Activated naive CD8-positive, alpha-beta T cell treated with anti-CD3 and anti-CD28 coated beads, Interleukin-2, amount 10 ng/mL, durations not matched to agents 7 days and 5 days (primary cell): ENCODE data around the gene TMEM183A. TPM values are rescaled to one million over a fixed set of nuclear protein-coding genes. Genes with fewer than 3 reads are reported as not detected.

Experiments used
- ATAC-seq: fragments of 150-1000 bp; cut with Tn5 transposase; one replicate; pipeline ENCODE4 v1.10.0; 2021; ENCODE audit warnings: low read depth, moderate library complexity
- POLR2A ChIA-PET: fragments of 350-600 bp; sonication (Branson Sonifier 250); formaldehyde crosslinking; loops from one replicate; lab custom pipeline; 2021; ENCODE audit warnings: antibody characterized with exemption; lab: Charles Lee
- DNase-seq: peaks from one replicate; pipeline ENCODE4 v3.0.0; 2021
- H3K27ac Mint-ChIP-seq: one replicate; pipeline ENCODE4 v1.8.0; 2022; ENCODE audit warnings: mild to moderate bottlenecking, mixed read lengths
- H3K27me3 Mint-ChIP-seq: one replicate; pipeline ENCODE4 v1.8.0; 2022; ENCODE audit warnings: mild to moderate bottlenecking, moderate library complexity, mixed read lengths
- H3K36me3 Mint-ChIP-seq: one replicate; pipeline ENCODE4 v1.8.0; 2021; ENCODE audit warnings: mild to moderate bottlenecking, mixed read lengths
- H3K4me1 Mint-ChIP-seq: one replicate; pipeline ENCODE4 v1.8.0; 2021; ENCODE audit warnings: mixed read lengths
- H3K4me3 Mint-ChIP-seq: one replicate; pipeline ENCODE4 v1.8.0; 2022; ENCODE audit warnings: mild to moderate bottlenecking, moderate library complexity, mixed read lengths
- H3K9me3 Mint-ChIP-seq: one replicate; pipeline ENCODE4 v1.8.0; 2021; ENCODE audit warnings: mixed read lengths
- total RNA-seq, 2 experiments: library from RNA; stranded (reverse); gene quantifications; one replicate each; pipeline ENCODE4 v1.2.3, GENCODE V29; 2021

Gene TMEM183A, protein sequence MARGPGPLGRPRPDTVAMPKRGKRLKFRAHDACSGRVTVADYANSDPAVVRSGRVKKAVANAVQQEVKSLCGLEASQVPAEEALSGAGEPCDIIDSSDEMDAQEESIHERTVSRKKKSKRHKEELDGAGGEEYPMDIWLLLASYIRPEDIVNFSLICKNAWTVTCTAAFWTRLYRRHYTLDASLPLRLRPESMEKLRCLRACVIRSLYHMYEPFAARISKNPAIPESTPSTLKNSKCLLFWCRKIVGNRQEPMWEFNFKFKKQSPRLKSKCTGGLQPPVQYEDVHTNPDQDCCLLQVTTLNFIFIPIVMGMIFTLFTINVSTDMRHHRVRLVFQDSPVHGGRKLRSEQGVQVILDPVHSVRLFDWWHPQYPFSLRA
- 10 to 100 TPM; 77.1 to 78.4 TPM for total RNA-seq

DNA sequence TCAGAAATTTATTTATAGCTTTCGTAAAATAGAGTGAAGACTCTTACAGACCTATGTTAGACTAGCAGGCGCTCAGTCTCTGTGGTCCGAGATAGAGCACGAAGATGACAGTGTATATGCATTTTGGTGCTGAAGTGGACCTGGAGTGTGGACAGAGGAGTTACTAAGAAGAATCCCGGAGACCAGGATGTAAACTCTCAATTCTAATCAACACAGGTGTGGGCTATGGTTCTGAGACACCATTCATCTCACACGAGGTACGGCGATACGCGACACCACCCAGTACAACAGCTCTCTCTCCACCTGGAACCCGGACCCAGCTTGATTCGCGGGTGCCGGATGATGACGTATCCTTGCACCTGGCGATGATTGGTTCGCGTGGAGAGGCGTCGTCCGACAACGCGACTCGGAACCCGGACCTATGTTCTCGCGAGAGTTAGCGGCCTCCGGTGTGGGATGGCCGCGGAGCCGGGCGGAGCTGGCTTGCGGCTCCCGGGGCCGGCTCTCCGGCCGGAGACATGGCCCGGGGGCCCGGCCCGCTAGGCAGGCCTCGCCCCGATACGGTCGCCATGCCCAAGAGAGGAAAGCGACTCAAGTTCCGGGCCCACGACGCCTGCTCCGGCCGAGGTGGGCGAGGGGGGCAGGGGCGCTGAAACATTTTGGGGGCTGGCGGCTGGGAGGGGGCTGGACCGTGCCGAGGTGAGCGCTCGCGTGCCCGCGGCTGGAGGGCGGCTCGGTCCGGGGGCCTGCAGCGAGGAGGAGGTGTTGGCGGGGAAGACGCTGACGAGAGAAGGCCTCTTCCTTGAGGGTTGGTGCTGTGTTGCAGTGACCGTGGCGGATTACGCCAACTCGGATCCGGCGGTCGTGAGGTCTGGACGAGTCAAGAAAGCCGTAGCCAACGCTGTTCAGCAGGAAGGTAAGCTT, at the start of gene TMEM183A:
Gene TMEM183A, plus strand, starts transcription at position 427 of the 924 bp plus-strand sequence. Its CDS starts 92 bp downstream, at position 519.
- ATAC-seq (peak; percentile 92), DNase-seq (peak; percentile 91)
- H3K36me3 Mint-ChIP-seq = peaks cover 13% of the 10 kb centered on the region
- peaks cover 21% of the 10 kb centered on the region for H3K4me1 Mint-ChIP-seq
- peak within 1 kb of the TSS; percentile 97 for H3K27ac Mint-ChIP-seq
- no peaks in the 10 kb centered on the region for H3K9me3 Mint-ChIP-seq
- POLR2A ChIA-PET = interaction anchor here (0.7 to 2.8 kb wide), 20 partner anchors 10 to 1987 kb away, joined by 3 to 15 read pairs (median 3); partner anchors contain the start of genes CYB5R1, KLHL12, PCAT6 and PPFIA4
- peak within 1 kb of the TSS; percentile 85 for H3K4me3 Mint-ChIP-seq
- H3K27me3 Mint-ChIP-seq = no peaks in the 10 kb centered on the region

DNA sequence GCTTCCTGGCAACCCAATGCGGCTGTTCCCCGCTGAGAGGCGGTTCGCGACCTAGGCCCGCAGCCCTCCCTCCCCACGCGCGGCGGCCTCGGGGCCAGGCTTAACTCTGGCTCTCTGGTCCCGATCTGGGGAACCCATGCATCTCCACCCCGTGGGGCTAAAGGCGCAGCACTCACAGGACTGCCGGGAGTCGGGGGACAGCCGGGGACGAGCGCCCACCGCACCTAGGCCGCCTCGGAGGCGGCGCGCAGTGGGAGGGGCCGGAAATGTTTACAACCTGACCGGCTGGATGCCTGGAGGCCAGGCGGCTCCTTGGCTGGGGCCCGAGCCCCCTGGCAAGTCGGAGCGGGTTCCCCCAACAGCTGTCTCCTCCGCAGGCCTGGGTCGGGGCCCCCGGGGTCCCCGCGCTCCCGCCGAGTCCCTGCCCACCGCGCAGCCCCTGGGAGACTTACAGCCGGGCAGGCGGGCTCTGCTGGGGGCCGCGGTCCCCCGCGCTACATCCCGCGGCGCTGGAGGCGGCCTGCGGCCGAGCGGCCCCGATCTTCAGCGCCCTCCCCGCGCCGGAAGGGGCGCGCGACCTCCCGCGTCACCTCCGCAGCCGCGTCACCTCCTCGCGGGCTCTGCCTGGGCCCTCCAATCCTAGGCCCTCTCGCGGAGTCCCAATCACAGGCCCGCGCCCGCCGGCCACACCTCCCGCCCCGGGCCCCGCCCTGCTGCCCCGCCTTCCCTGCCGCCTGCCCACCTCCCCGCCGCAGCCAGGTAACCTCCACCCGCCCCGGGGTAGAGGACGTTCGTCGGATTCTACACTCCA, 49.2 kb upstream of the TMEM183A start, which contains the start of gene ADIPOR1:
Gene ADIPOR1, minus strand, starts transcription at position 580 of the 811 bp plus-strand sequence. CDS start 7,242 bp downstream, outside the sequence.
- DNase-seq (peak; percentile 96), ATAC-seq (peak; percentile 97)
- POLR2A ChIA-PET = no interaction called here
- Mint-ChIP-seq H3K4me3 (peak within 1 kb of the TSS; percentile 89), H3K27ac (peak within 1 kb of the TSS; percentile 85), H3K36me3 (peaks cover 5% of the 10 kb centered on the region), H3K4me1 (peaks cover 31% of the 10 kb centered on the region), H3K27me3 (no peaks in the 10 kb centered on the region), H3K9me3 (no peaks in the 10 kb centered on the region)

DNA sequence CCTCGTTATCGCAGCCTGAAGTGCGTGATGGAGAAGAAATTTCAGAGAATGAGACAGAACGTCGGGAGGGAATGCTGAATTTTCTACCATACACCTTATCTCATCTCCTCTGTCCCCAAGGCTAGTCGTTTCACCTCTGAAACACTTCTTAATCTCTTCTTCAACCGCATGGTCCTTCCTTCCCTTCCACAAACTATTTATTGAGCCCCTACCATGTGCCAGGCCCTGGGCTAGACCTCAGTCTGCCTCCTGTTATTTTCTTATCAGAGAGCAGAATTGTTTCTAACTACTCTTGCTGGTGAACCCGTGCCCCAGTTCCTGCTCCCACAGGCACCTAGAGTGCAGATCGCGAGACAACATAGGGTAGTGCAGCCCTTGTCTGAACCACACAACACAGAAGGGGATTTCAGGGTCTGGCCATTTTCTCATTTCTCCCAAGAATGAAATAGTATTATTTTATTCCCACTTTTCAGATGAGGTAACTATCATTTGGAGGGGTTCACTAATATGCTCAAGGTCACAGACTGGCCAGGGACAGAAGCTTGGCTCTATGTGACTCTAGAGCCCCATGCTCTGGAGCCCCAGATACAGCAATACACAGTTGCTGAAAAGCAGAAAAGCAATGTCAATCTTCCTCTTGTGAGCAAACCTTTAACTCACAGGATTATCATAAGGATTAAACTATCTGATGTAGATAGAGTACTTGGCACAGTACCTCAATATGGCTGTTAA, 48.5 kb upstream of the TMEM183A start:
- H3K27me3 Mint-ChIP-seq = no peaks in the 10 kb centered on the region
- POLR2A ChIA-PET = interaction anchor here (1.7 kb wide), 1 partner anchor 9 kb away, joined by 9 read pairs; no protein-coding TSS in a partner anchor
- H3K4me1 Mint-ChIP-seq = peaks cover 25% of the 10 kb centered on the region
- H3K27ac Mint-ChIP-seq = peak overlapping the region; percentile 83
- peak overlapping the region; percentile 89 for H3K4me3 Mint-ChIP-seq
- DNase-seq = no peak
- peak; percentile 7 for ATAC-seq
- H3K9me3 Mint-ChIP-seq = no peaks in the 10 kb centered on the region
- peaks cover 5% of the 10 kb centered on the region for H3K36me3 Mint-ChIP-seq

DNA sequence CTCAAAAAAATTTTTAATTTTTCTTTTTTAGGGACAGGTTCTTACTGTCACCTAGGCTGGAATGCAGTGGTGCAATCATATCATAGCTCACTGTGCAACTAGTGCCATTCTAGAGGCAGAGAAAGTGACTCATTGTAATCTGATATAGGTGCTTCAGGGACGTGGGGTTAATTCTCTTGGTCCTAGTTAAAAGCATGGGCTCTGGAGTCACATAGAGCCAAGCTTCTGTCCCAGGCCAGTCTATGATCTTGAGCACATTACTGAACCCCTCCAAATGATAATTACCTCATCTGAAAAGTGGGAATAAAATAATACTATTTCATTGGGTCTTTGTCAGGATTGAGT, 47.9 kb upstream of the TMEM183A start:
- no peaks in the 10 kb centered on the region for H3K27me3 Mint-ChIP-seq
- no peak overlapping the region for H3K4me3 Mint-ChIP-seq
- ATAC-seq (no peak), DNase-seq (no peak)
- H3K36me3 Mint-ChIP-seq = peaks cover 4% of the 10 kb centered on the region
- H3K27ac Mint-ChIP-seq = no peak overlapping the region
- peaks cover 21% of the 10 kb centered on the region for H3K4me1 Mint-ChIP-seq
- POLR2A ChIA-PET = interaction anchor here (1.7 kb wide), 1 partner anchor 9 kb away, joined by 9 read pairs; no protein-coding TSS in a partner anchor
- H3K9me3 Mint-ChIP-seq = no peaks in the 10 kb centered on the region

DNA sequence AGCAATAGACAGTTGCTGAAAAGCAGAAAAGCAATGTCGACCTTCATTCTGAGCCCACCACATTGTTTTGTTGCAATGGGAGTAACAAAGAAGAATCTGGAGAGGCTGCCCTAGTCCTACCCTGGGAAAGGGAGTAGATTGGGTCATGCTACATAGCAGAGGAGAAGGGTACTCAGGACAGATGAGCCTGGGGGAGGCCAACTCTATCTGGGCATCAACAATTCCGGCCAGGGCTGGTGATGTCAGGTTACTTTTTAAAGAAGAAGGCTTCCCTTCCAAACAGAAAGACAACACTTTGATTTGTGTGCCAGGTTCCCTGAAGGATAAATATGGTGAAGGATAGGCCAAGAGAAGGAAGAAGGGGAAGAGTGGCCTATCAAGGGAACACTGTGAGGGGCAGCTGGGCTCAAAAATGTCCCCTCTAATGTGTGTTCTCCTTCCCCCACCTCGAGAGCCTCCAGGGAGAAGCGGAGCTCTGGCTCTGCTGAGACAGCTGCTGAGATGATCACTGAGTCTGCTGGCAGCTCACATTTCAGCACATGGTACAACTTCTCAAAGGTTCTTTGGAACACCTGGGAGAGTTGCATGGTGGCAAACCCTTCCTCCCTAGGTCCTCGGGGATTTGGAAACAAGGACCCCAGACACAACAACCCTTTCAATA, 45.8 kb upstream of the TMEM183A start:
- DNase-seq (no peak), ATAC-seq (no peak)
- H3K4me3 Mint-ChIP-seq = no peak overlapping the region
- H3K36me3 Mint-ChIP-seq = peaks cover 4% of the 10 kb centered on the region
- no peak overlapping the region for H3K27ac Mint-ChIP-seq
- peaks cover 23% of the 10 kb centered on the region for H3K4me1 Mint-ChIP-seq
- H3K9me3 Mint-ChIP-seq = no peaks in the 10 kb centered on the region
- H3K27me3 Mint-ChIP-seq = no peaks in the 10 kb centered on the region
- POLR2A ChIA-PET = interaction anchor here (0.5 kb wide), 1 partner anchor 815 kb away, joined by 4 read pairs; no protein-coding TSS in a partner anchor

DNA sequence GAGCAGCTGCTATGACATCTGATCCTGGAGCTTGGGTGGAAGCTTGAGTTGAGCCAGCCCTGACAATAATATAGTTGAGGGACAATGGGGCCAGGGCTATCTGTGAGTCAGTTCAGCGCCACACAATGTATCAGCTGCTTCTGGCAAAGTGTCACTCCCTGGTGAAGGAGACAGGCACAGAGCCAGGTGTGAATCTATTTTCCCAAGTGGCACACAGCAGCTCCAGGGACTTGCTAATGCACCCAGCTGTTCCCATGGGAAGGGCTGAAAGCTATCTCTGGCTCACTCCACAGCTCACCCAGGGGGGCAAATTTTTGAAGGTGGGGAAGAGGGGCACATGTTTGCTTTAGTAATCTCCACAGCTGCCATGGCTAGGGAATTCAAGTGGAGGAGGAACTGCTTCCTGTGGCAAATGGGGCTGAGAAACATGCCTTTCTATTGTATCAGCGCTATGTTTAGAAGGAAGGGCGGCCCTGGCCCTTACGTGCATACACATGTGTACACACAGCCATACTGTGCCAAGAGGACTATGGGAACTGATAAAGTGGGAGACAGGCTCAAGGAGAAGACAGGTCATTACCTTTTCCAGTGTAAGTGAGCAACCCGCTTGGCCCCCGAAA, 42.3 kb upstream of the TMEM183A start:
- Mint-ChIP-seq H3K4me1 (peaks cover 22% of the 10 kb centered on the region), H3K4me3 (no peak overlapping the region), H3K27me3 (no peaks in the 10 kb centered on the region), H3K9me3 (no peaks in the 10 kb centered on the region), H3K27ac (no peak overlapping the region), H3K36me3 (peaks cover 4% of the 10 kb centered on the region)
- no peak for DNase-seq
- ATAC-seq = no peak
- POLR2A ChIA-PET = no interaction called here

DNA sequence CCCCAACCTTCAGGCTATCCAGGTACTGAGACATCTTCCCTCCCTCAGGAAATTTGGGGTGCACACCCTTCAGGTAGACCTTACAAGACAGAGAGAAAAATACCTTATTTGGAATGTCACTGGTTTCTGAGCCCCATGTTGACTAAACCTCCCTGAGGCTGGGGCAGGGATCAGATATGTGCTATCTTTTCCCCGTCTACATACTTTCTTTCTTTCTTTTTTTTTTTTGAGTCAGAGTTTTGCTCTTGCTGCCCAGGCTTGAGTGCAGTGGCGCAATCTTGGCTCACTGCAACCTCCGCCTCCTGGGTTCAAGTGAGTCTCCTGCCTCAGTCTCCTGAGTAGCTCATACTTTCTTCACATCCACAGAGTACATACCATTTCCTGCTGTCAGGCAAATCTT, 41.8 kb upstream of the TMEM183A start:
- H3K36me3 Mint-ChIP-seq = peaks cover 4% of the 10 kb centered on the region
- POLR2A ChIA-PET = no interaction called here
- H3K4me1 Mint-ChIP-seq = peaks cover 22% of the 10 kb centered on the region
- no peak for DNase-seq
- no peak for ATAC-seq
- no peaks in the 10 kb centered on the region for H3K9me3 Mint-ChIP-seq
- H3K27ac Mint-ChIP-seq = no peak overlapping the region
- no peak overlapping the region for H3K4me3 Mint-ChIP-seq
- H3K27me3 Mint-ChIP-seq = no peaks in the 10 kb centered on the region

DNA sequence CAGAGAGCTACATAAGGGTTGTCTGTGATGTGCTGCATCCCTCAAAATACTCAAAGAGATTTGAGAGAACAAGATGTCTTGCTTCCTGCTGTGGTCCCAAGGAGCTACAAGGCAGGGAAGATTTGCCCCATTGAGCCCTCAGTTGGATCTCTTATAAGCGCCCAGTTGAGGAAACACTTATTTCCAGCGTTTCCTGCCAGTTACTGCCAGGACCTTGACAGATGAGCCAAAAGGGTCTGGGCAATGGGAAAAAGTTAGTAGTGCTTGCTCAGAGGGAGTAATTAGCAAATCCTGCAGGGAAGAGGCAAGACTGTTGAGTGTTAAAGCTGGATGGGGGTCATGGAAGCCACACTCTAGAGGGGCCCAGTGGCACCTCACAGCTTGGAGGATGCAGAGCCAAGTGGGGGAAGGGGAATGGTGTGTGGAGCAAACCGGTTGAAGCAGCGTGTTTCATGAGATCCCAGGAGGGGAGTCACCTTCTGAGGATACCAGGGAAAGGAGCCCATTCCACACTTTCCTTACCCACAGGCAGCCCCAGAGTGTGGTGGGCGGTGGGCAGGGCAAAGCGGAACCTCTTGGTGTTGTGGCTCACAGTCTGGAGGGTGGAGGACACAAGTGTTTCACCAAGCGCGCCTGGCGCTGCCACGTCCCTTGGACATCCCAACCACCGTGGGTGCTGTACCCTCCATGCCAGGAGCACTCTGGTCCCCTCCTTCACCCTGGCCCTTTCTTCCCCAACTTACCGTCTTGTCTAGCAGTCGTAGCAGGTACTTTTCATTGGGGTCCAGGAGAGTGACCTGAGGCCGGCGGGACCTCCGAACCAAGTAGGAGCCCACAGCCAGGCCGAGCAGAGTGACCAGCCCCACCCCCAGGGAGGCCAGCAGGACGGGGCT, 40.9 kb upstream of the TMEM183A start:
- Mint-ChIP-seq H3K9me3 (no peaks in the 10 kb centered on the region), H3K4me3 (peak overlapping the region; percentile 79), H3K4me1 (peaks cover 22% of the 10 kb centered on the region), H3K27me3 (no peaks in the 10 kb centered on the region), H3K27ac (peak overlapping the region; percentile 74), H3K36me3 (peaks cover 4% of the 10 kb centered on the region)
- ATAC-seq (no peak), DNase-seq (no peak)
- POLR2A ChIA-PET = interaction anchor here (0.6 to 2.7 kb wide), 2 partner anchors 39 to 41 kb away, joined by 4 to 15 read pairs; partner anchors contain the start of gene TMEM183A

DNA sequence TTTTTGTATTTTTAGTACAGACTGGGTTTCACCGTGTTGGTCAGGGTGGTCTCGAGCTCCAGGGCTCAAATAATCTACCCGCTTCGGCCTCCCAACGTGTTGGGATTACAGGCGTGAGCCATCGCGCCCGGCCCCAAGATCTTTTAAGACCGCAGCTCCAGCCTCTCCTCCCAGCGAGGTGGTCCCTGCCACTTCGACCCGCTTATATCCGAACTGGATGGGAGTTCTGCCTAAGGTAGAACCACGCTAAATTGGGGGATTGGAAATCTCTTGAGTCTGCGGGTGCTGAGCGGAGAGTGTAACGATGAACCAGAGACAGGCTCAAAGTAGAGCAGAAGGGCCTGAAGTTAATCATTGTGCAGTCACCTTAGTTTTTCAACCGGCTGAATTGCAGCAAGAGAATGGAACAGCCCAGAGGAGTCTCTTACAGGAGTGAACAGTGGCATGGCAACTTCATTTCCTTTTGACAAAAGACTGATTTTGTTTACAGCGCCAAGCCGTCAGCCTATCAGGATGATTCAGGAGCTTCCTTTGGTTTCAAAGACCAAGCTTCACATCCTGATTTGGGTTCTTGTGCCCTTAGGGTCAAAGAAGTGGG, 39.4 kb upstream of the TMEM183A start:
- peaks cover 2% of the 10 kb centered on the region for H3K36me3 Mint-ChIP-seq
- H3K9me3 Mint-ChIP-seq = no peaks in the 10 kb centered on the region
- peaks cover 22% of the 10 kb centered on the region for H3K4me1 Mint-ChIP-seq
- peak overlapping the region; percentile 83 for H3K4me3 Mint-ChIP-seq
- DNase-seq (no peak), ATAC-seq (peak; percentile 25)
- POLR2A ChIA-PET = interaction anchor here (0.7 to 2.7 kb wide), 7 partner anchors 8 to 328 kb away, joined by 3 to 15 read pairs (median 4); partner anchors contain the start of genes KLHL12, RABIF and TMEM183A
- H3K27ac Mint-ChIP-seq = peak overlapping the region; percentile 86
- peaks cover 4% of the 10 kb centered on the region for H3K27me3 Mint-ChIP-seq

DNA sequence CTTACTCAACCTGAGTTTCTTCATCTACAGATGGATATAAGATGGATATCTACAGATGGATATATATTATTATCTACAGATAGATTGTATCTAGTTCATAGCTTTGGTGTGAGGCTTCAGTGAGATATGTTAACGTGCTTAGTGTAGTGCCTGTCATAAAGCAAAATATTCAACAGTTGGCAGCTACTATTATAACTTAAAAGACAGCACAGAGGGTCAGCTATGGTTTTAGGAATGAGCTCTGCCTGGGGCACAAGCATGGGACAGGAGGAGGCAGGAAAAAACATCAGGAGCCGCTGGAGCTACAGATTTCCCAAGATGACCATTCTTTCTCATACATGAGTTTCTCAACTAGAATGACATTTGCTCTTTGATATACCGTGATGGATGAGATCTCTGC, 38.8 kb upstream of the TMEM183A start:
- POLR2A ChIA-PET = interaction anchor here (0.7 to 2.7 kb wide), 7 partner anchors 9 to 327 kb away, joined by 3 to 15 read pairs (median 4); partner anchors contain the start of genes KLHL12, RABIF and TMEM183A
- Mint-ChIP-seq H3K27ac (peak overlapping the region; percentile 32), H3K27me3 (peaks cover 8% of the 10 kb centered on the region), H3K4me3 (peak overlapping the region; percentile 83), H3K4me1 (peaks cover 22% of the 10 kb centered on the region), H3K36me3 (peaks cover 2% of the 10 kb centered on the region), H3K9me3 (no peaks in the 10 kb centered on the region)
- DNase-seq (no peak), ATAC-seq (no peak)
